H1 (cell line): ENCODE results near the gene NRP2. TPM values are rescaled to one million over a fixed set of nuclear protein-coding genes. Genes with fewer than 3 reads are reported as not detected.

ENCODE experiments used
- CTCF ChIA-PET: fragments of 300-600 bp; sonication (Branson Sonifier 250); formaldehyde crosslinking; loops from one replicate; lab custom pipeline; 2021; ENCODE audit not compliant: partially characterized antibody; lab: Charles Lee
- POLR2A ChIA-PET: fragments of 300-600 bp; sonication (Branson Sonifier 250); formaldehyde crosslinking; loops from one replicate; lab custom pipeline; 2021; ENCODE audit warnings: inconsistent platforms; ENCODE audit not compliant: partially characterized antibody; lab: Charles Lee
- DNase-seq, 2 experiments: peaks; one replicate each; pipeline versions ENCODE4 v3.0.0 to v3.0.0-alpha.2; 2010 to 2022; ENCODE audit warnings: low spot score in 2 of 2, low read depth in 1 of 2, mixed read lengths in 1 of 2
- FAIRE-seq: peaks from 2 replicates; lab custom pipeline; 2011; peaks lifted over from hg19 to GRCh38; lab: Jason Lieb, UNC
- H2AFZ ChIP-seq: 2 replicates; pipeline ENCODE4 v1.8.1; 2012; ENCODE audit warnings: low read length, inconsistent platforms
- H2AK5ac ChIP-seq: 2 replicates; pipeline ENCODE4 v1.6.1; 2013; ENCODE audit warnings: low read depth, low read length
- H2BK120ac ChIP-seq: replicated peaks from 2 replicates; pipeline ENCODE3; 2013; ENCODE audit warnings: low read depth, low read length, inconsistent platforms
- H2BK12ac ChIP-seq: 2 replicates; pipeline ENCODE4 v1.6.1; 2013; ENCODE audit warnings: low read depth, low read length
- H2BK15ac ChIP-seq: 2 replicates; pipeline ENCODE4 v1.6.1; 2013; ENCODE audit warnings: low read length
- H2BK20ac ChIP-seq: 2 replicates; pipeline ENCODE4 v1.6.1; 2013; ENCODE audit warnings: low read length
- H2BK5ac ChIP-seq: 2 replicates; pipeline ENCODE4 v1.6.1; 2013; ENCODE audit warnings: low read depth, low read length
- H3K14ac ChIP-seq: 2 replicates; pipeline ENCODE4 v1.6.1; 2013; ENCODE audit warnings: inconsistent platforms; ENCODE audit not compliant: insufficient read length
- H3K18ac ChIP-seq: 2 replicates; pipeline ENCODE4 v1.6.1; 2013; ENCODE audit warnings: low read length; ENCODE audit errors: extremely low read depth
- H3K23ac ChIP-seq: 2 replicates; pipeline ENCODE4 v1.6.1; 2013; ENCODE audit warnings: inconsistent platforms; ENCODE audit not compliant: insufficient read length
- H3K23me2 ChIP-seq: 2 replicates; pipeline ENCODE4 v1.6.1; 2013; ENCODE audit warnings: low read depth, low read length
- H3K27ac ChIP-seq: 2 replicates; pipeline ENCODE4 v1.6.1; 2011; ENCODE audit warnings: low read depth, low read length, inconsistent platforms
- H3K27me3 ChIP-seq, 4 experiments: replicated peaks in 1 of 4; 1 replicate in 1 of 4; 2 replicates in 3 of 4; pipeline versions ENCODE4 v1.6.1 to v1.8.1; 2011 to 2013; ENCODE audit warnings: low read length in 3 of 4, mild to moderate bottlenecking in 3 of 4, inconsistent platforms in 2 of 4, mixed read lengths in 2 of 4, moderate library complexity in 1 of 4; ENCODE audit not compliant: control insufficient read depth in 3 of 4, insufficient read depth in 3 of 4; ENCODE audit errors: extremely low read depth in 1 of 4
- H3K36me3 ChIP-seq, 4 experiments: 2 replicates each; pipeline versions ENCODE4 v1.6.1 to v1.8.1; 2011 to 2013; ENCODE audit warnings: mild to moderate bottlenecking in 4 of 4, low read length in 3 of 4, moderate library complexity in 2 of 4, control low read depth in 1 of 4, inconsistent platforms in 1 of 4; ENCODE audit not compliant: insufficient read depth in 4 of 4, control insufficient read depth in 2 of 4
- H3K4ac ChIP-seq: replicated peaks from 2 replicates; pipeline ENCODE3; 2013; ENCODE audit warnings: low read length, low read depth, mixed read lengths, inconsistent platforms; ENCODE audit not compliant: insufficient read length
- H3K4me1 ChIP-seq, 4 experiments: replicated peaks in 1 of 4; 1 replicate in 1 of 4; 2 replicates in 3 of 4; pipeline versions ENCODE4 v1.6.1 to v1.8.1; 2011 to 2013; ENCODE audit warnings: low read length in 3 of 4, inconsistent platforms in 2 of 4, mixed read lengths in 1 of 4; ENCODE audit not compliant: insufficient read depth in 4 of 4, control insufficient read depth in 3 of 4
- H3K4me2 ChIP-seq, 2 experiments: 2 replicates each; pipeline versions ENCODE4 v1.6.1 to v1.8.1; 2011 to 2013; ENCODE audit warnings: low read depth in 2 of 2, low read length in 2 of 2, control low read depth in 1 of 2, inconsistent platforms in 1 of 2, mild to moderate bottlenecking in 1 of 2; ENCODE audit not compliant: insufficient read depth in 1 of 2
- H3K4me3 ChIP-seq, 4 experiments: fragments of 200-600, 300-600 bp in 1 of 4; sonication (generic), shearing (Covaris generic), sonication (Bioruptor Twin) in 1 of 4; 2 replicates each; pipeline versions ENCODE4 v1.5.1 to v1.8.1; 2011 to 2016; ENCODE audit warnings: low read length in 4 of 4, low read depth in 3 of 4, control low read depth in 2 of 4, inconsistent platforms in 2 of 4, mild to moderate bottlenecking in 2 of 4, mixed read lengths in 1 of 4, moderate library complexity in 1 of 4; ENCODE audit not compliant: insufficient read depth in 2 of 4; ENCODE audit errors: extremely low read depth in 1 of 4
- H3K56ac ChIP-seq: replicated peaks from 2 replicates; pipeline ENCODE3; 2013; ENCODE audit warnings: low read depth, mild to moderate bottlenecking, mixed read lengths, low read length, inconsistent platforms; ENCODE audit not compliant: insufficient read length
- H3K79me1 ChIP-seq: 2 replicates; pipeline ENCODE4 v1.6.1; 2013; ENCODE audit warnings: low read depth, low read length, control low read depth
- H3K79me2 ChIP-seq, 2 experiments: 2 replicates each; pipeline versions ENCODE4 v1.6.1 to v1.8.1; 2012 to 2013; ENCODE audit warnings: low read length in 2 of 2, mild to moderate bottlenecking in 2 of 2, inconsistent platforms in 1 of 2; ENCODE audit not compliant: insufficient read depth in 2 of 2, control insufficient read depth in 1 of 2
- H3K9ac ChIP-seq, 4 experiments: replicated peaks in 1 of 4; 1 replicate in 1 of 4; 2 replicates in 3 of 4; pipeline versions ENCODE4 v1.6.1 to v1.8.1; 2011 to 2013; ENCODE audit warnings: low read depth in 3 of 4, low read length in 3 of 4, control low read depth in 2 of 4, mild to moderate bottlenecking in 2 of 4, moderate library complexity in 2 of 4, inconsistent platforms in 1 of 4; ENCODE audit errors: extremely low read depth in 1 of 4
- H3K9me3 ChIP-seq, 2 experiments: 2 replicates each; pipeline versions ENCODE4 v1.6.1 to v1.8.1; 2012 to 2013; ENCODE audit warnings: mild to moderate bottlenecking in 2 of 2, moderate library complexity in 2 of 2, control low read depth in 1 of 2, inconsistent platforms in 1 of 2, low read depth in 1 of 2, low read length in 1 of 2, mixed read lengths in 1 of 2; ENCODE audit not compliant: insufficient read depth in 2 of 2
- H4K20me1 ChIP-seq, 2 experiments: replicated peaks in 1 of 2; 2 replicates each; pipeline versions ENCODE3 to v1.8.1; 2011 to 2013; ENCODE audit warnings: inconsistent platforms in 2 of 2, low read length in 2 of 2, mild to moderate bottlenecking in 1 of 2; ENCODE audit not compliant: insufficient read depth in 2 of 2, control insufficient read depth in 1 of 2
- H4K5ac ChIP-seq: 2 replicates; pipeline ENCODE4 v1.6.1; 2013; ENCODE audit warnings: low read length, low read depth, mixed read lengths, inconsistent platforms; ENCODE audit not compliant: insufficient read length
- H4K8ac ChIP-seq: 2 replicates; pipeline ENCODE4 v1.8.0; 2013; ENCODE audit warnings: mild to moderate bottlenecking, moderate library complexity, low read length, inconsistent platforms; ENCODE audit not compliant: insufficient read depth; ENCODE audit errors: extremely low read depth
- H4K91ac ChIP-seq: replicated peaks from 2 replicates; pipeline ENCODE3; 2013; ENCODE audit warnings: low read length, mixed read lengths, inconsistent platforms; ENCODE audit not compliant: insufficient read length
- CHD1 ChIP-seq: IDR thresholded peaks from 2 replicates; pipeline ENCODE4 v1.6.1; 2012; ENCODE audit warnings: low read depth, low read length, improper control_type of control experiment
- FOSL1 ChIP-seq: IDR thresholded peaks from 2 replicates; pipeline ENCODE4 v1.6.1; 2011; ENCODE audit warnings: mild to moderate bottlenecking, low read depth, low read length, moderate library complexity; ENCODE audit not compliant: insufficient read depth
- GABPA ChIP-seq: IDR thresholded peaks from 2 replicates; pipeline ENCODE4 v1.6.1; 2011; ENCODE audit warnings: mild to moderate bottlenecking, low read length, moderate library complexity, borderline replicate concordance; ENCODE audit not compliant: insufficient read depth
- HDAC6 ChIP-seq: IDR thresholded peaks from one replicate; pipeline ENCODE4 v1.7.1; 2012; ENCODE audit warnings: low read depth, mild to moderate bottlenecking, inconsistent platforms, low read length, moderate library complexity
- JUN ChIP-seq: IDR thresholded peaks from 2 replicates; pipeline ENCODE4 v1.6.1; 2011; ENCODE audit warnings: low read depth, mild to moderate bottlenecking, improper control_type of control experiment, low read length
- RBBP5 ChIP-seq: IDR thresholded peaks from 2 replicates; pipeline ENCODE4 v1.7.1; 2012; ENCODE audit warnings: low read depth, mild to moderate bottlenecking, inconsistent platforms, low read length, moderate library complexity, borderline replicate concordance
- SAP30 ChIP-seq: fragments of 300-600 bp; sonication (generic); IDR thresholded peaks from 2 replicates; pipeline ENCODE4 v1.7.1; 2012; ENCODE audit warnings: low read length, moderate library complexity, mild to moderate bottlenecking, inconsistent platforms; ENCODE audit not compliant: insufficient read depth, insufficient replicate concordance
- TEAD4 ChIP-seq: IDR thresholded peaks from 2 replicates; pipeline ENCODE4 v1.6.1; 2012; ENCODE audit warnings: low read depth, low read length, inconsistent platforms, mixed read lengths
- WGBS, 2 experiments: shearing (Covaris generic) in 1 of 2; methylation state at CpG; one replicate each; pipeline versions ENCODE4 v1.1.6 to v1.1.7; 2013 to 2015; ENCODE audit warnings: low lambda C conversion rate in 2 of 2, mixed read lengths in 2 of 2, inconsistent platforms in 1 of 2, low coverage in 1 of 2, missing lambda C conversion rate in 1 of 2; ENCODE audit not compliant: insufficient replicate concordance in 2 of 2, insufficient coverage in 1 of 2, insufficient read length in 1 of 2; ENCODE audit errors: extremely low coverage in 1 of 2, missing lambda C conversion rate in 1 of 2; 5-methylcytosine and 5-hydroxymethylcytosine counted together
- polyA plus RNA-seq, 7 experiments: library from polyadenylated mRNA; depleted of rRNA in 3 of 7; stranded (reverse) in 5 of 7; unstranded in 2 of 7; fragments of >200 nt in 5 of 7; fragments of 200-250 nt in 2 of 7; gene quantifications; 1 replicate in 5 of 7; 2 replicates in 1 of 7; 4 replicates in 1 of 7; pipeline versions ENCODE4 v1.2.1 to v1.2.3, GENCODE V29; 2011 to 2013; ENCODE audit warnings: missing spikeins in 2 of 7, mixed read lengths in 2 of 7
- total RNA-seq: library from RNA; stranded (reverse); fragmentation: NEBNext Ultra II Directional; extraction: Animal tissue kit (Norgen Biotek cat#: 25700); gene quantifications from 2 replicates; pipeline ENCODE4 v1.2.1, GENCODE V29; 2021
- TF ChIP-seq, protein P1 (sequence below): IDR thresholded peaks from 2 replicates; pipeline ENCODE4 v1.6.1; 2012; ENCODE audit warnings: inconsistent platforms
- TF ChIP-seq, protein P2 (sequence below), 3 experiments: IDR thresholded peaks; 1 replicate in 2 of 3; 2 replicates in 1 of 3; pipeline versions ENCODE4 v1.5.1 to v1.6.1; 2011; ENCODE audit warnings: low read length in 3 of 3, mild to moderate bottlenecking in 3 of 3, inconsistent platforms in 2 of 3, low read depth in 1 of 3, moderate library complexity in 1 of 3; ENCODE audit not compliant: insufficient read depth in 1 of 3; ENCODE audit errors: control extremely low read depth in 1 of 3

NRP2 gene
- total and polyA plus RNA-seq, 2 of the 8 experiments (the other 6 are each of a cell fraction or from before 2014, with no cell fraction given) = 32.0 to 37.8 TPM

DNA sequence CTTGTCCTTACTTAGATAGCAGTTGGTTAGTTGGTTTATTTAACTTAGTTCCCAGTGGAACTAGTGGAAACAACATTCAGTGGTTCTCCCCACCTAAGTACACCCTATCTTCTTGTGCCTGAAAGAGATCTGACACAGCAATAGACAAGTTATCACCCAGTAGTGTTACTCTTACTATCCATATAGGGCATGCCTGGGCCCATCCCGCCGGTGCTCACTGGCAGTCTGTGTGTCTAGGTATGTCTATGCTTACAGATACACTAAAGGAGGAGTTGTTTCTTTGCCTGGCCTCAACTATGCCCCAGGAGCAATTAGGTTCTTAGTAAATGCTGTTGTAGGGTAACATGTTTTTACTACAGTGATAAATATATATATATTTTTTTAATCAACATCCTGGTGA is 12.0 kb upstream of the NRP2 start:
- H3K27ac ChIP-seq = no peak overlapping the region
- TF ChIP-seq GABPA (no peak), HDAC6 (no peak), TEAD4 (no peak), FOSL1 (no peak), SAP30 (no peak), JUN (no peak), RBBP5 (no peak), CHD1 (no peak)
- TF ChIP-seq, protein P1, sequence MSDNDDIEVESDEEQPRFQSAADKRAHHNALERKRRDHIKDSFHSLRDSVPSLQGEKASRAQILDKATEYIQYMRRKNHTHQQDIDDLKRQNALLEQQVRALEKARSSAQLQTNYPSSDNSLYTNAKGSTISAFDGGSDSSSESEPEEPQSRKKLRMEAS = no peak
- TF ChIP-seq, protein P2, sequence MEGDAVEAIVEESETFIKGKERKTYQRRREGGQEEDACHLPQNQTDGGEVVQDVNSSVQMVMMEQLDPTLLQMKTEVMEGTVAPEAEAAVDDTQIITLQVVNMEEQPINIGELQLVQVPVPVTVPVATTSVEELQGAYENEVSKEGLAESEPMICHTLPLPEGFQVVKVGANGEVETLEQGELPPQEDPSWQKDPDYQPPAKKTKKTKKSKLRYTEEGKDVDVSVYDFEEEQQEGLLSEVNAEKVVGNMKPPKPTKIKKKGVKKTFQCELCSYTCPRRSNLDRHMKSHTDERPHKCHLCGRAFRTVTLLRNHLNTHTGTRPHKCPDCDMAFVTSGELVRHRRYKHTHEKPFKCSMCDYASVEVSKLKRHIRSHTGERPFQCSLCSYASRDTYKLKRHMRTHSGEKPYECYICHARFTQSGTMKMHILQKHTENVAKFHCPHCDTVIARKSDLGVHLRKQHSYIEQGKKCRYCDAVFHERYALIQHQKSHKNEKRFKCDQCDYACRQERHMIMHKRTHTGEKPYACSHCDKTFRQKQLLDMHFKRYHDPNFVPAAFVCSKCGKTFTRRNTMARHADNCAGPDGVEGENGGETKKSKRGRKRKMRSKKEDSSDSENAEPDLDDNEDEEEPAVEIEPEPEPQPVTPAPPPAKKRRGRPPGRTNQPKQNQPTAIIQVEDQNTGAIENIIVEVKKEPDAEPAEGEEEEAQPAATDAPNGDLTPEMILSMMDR (IDR thresholded peaks at IDR 0.05; ENCODE audit: control extremely low read depth in 1 of 3, insufficient read depth in 1 of 3, low read depth in 1 of 3, low read length in 3 of 3) = no peak

More for the DNA sequence above, 12.0 kb upstream of the NRP2 start:
- Histone ChIP-seq H3K9ac (no peak overlapping the region), H3K9me3 (no peaks in the 10 kb centered on the region), H3K23ac (no peak overlapping the region), H2AK5ac (no peak overlapping the region), H2AFZ (peak overlapping the region; percentile 90; the same call in 1 of the 2 replicates), H2BK12ac (no peak overlapping the region), H3K14ac (peak overlapping the region; percentile 66), H3K18ac (no peak overlapping the region; the same call in 1 of the 2 replicates), H3K79me1 (no peaks in the 10 kb centered on the region), H3K4me1 (peaks cover 0 to 10% (median 7%) of the 10 kb centered on the region in 4 experiments; a peak in 5 of 7 replicates), H3K4me2 (no peak overlapping the region), H3K23me2 (no peaks in the 10 kb centered on the region), H3K4ac (peak overlapping the region; percentile 57), H2BK5ac (peak overlapping the region; percentile 27; the same call in 1 of the 2 replicates), H4K8ac (no peak overlapping the region), H3K4me3 (no peak overlapping the region), H4K5ac (peak overlapping the region; percentile 83), H2BK120ac (peak overlapping the region; percentile 96), H3K27me3 (no peaks in the 10 kb centered on the region), H3K36me3 (no peaks in the 10 kb centered on the region), H3K79me2 (no peaks in the 10 kb centered on the region), H3K56ac (peak overlapping the region; percentile 39), H4K20me1 (no peaks in the 10 kb centered on the region), H2BK15ac (no peak overlapping the region), H2BK20ac (no peak overlapping the region), H4K91ac (peak overlapping the region; percentile 89)
- peak in 1 of 2 experiments; percentile 33 for DNase-seq
- FAIRE-seq = peak; percentile 13
- ChIA-PET POLR2A (no interaction called here), CTCF (interaction anchor here (1.3 kb wide), 1 partner anchor 1646 kb away, joined by 3 read pairs; no protein-coding TSS in a partner anchor)
- 84% methylated on average over 2 of the region's 2 CpGs; no CpG with 5 or more reads in 1 of the 2 experiments for WGBS, 2 experiments
